HG03103 (cell line): Measurements from ENCODE around the gene HSPB3.
"Not testable (repeated sequence)": the region's sequence is repeated elsewhere in the genome, so short reads cannot be mapped to it uniquely, and the experiment has no call there.

Source experiments
- ATAC-seq: cut with Tn5 transposase; IDR thresholded peaks from one replicate; pipeline ENCODE4 v1.9.1; 2021; ENCODE audit warnings: low read depth; ENCODE audit not compliant: unreplicated experiment

Gene HSPB3

DNA sequence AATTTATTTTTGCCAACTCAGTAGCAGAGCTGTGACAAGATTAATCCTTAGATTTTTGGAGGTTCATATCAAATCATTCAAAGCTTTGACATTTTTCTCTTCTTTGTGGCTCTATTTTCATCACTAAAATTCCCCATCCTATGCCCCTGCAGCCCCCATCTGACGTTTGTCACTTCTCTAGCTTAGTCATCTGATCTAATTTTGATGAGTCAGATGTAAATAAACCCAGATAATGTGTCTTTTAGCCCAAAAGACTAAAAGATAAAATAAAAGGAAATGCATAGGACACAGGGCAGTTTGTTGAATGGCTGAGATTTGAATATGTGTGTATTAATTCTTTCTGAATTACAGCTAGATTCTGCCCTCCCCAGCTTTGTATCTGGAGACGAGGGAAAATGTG is 897 bp upstream of the HSPB3 start:
- no peak for ATAC-seq

- no peak for ATAC-seq
Measured at GRCh38 chr5:54457094-54457862, 1.8 kb downstream of the HSPB3 start.

DNA sequence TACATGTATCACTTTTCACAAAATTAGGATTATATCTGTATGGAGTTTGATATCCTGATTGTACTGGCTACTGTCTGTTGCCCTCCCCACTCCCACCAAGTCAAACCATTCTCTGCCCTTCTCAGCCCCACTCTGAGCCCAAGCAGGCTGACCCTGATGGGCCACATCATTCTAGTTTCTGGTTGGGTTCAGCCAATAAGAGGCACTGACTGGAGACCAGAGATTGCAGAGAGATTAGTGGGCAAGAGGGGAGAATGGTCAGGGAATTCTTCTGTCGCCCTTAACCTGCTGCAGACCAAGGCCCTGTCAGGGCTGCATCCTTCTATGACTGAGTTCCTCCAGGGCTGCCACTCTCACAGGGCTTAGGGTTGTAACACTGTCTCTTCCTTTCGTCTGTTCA is 2.7 kb downstream of the HSPB3 start:
- no peak for ATAC-seq

- no peak for ATAC-seq
Measured at GRCh38 chr5:54460181-54460919, 4.9 kb downstream of the HSPB3 start.

GRCh38 chr5:54462281-54462680 is 6.8 kb downstream of the HSPB3 start:
- no peak for ATAC-seq

DNA sequence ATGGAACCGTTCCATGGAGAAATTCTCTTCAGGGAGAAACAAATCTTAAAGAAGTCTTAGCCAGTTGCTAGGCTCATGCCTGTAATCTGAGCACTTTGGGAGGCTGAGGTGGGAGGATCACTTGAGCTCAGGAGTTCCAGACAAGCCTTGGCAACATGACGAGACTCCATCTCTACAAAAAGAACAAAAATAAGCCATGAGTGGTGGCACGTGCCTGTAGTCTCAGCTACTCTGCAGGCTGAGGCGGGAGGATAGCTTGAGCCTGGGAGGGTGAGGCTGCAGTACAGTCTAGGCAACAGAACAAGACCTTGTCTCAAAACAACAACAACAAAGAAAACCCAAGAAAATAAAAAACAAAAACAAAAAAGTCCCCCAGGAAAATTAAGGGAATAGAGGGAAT is 8.2 kb downstream of the HSPB3 start:
- ATAC-seq: no peak

DNA sequence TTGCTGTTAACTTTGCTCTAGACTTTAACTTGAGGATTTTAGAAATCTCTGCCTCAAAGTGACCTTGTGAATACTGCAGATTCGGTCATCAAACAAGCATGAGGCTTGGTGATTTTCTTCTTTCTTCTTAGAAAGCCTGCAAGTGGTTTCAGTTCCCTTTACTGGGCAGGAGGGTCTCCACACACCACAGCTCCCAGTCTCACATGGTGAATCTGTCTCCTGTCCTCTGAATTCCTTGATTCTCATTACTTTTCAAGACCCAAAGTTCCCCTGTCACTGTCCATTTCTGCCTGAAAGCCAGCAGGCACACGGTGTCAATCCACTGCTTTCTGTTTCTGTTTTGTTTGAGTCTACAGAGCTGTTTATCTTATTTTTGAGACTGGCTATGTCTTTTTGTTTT is 14.1 kb downstream of the HSPB3 start:
- peak; percentile 79 for ATAC-seq

DNA sequence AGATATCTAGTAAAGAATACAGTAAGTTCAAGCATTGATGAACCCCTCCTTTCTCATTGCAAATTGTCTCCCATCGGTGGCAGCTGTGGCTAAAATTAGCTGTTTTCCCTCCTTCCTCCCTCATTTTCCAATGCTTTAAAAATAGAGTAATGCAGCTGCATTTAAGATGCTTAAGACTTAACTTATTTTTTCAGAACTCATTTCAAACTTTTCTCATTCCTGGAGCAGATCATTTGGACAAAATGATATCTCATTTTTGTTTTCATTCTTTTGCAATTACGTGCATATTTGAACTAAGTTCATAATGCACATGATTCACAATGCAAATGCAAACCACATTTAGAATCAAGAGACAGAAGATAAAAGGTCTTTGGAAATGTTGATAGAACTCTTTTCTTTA is 14.6 kb downstream of the HSPB3 start:
- ATAC-seq: no peak

GRCh38 chr5:54470677-54471076 is 15.2 kb downstream of the HSPB3 start:
- no peak for ATAC-seq

- no peak for ATAC-seq
Measured at GRCh38 chr5:54471398-54471797, 15.9 kb downstream of the HSPB3 start.

- ATAC-seq: no peak
Measured at GRCh38 chr5:54476682-54477081, 21.2 kb downstream of the HSPB3 start.

- ATAC-seq: no peak
Measured at GRCh38 chr5:54477941-54478478, 22.5 kb downstream of the HSPB3 start.

GRCh38 chr5:54480296-54480695 is 24.8 kb downstream of the HSPB3 start:
- no peak for ATAC-seq

GRCh38 chr5:54484219-54484894 is 28.9 kb downstream of the HSPB3 start:
- ATAC-seq: no peak

DNA sequence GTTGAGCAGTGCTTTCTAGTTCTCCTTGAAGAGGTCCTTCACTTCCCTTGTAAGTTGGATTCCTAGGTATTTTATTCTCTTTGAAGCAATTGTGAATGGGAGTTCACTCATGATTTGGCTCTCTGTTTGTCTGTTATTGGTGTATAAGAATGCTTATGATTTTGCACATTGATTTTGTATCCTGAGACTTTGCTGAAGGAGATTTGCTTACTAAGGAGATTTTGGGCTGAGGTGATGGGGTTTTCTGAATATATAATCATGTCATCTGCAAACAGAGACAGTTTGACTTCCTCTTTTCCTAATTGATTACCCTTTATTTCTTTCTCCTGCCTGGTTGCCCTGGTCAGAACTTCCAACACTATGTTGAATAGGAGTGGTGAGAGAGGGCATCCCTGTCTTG is 30.2 kb downstream of the HSPB3 start:
- ATAC-seq: not testable (repeated sequence)

- ATAC-seq: not testable (repeated sequence)
Measured at GRCh38 chr5:54489648-54489979, 34.1 kb downstream of the HSPB3 start.

DNA sequence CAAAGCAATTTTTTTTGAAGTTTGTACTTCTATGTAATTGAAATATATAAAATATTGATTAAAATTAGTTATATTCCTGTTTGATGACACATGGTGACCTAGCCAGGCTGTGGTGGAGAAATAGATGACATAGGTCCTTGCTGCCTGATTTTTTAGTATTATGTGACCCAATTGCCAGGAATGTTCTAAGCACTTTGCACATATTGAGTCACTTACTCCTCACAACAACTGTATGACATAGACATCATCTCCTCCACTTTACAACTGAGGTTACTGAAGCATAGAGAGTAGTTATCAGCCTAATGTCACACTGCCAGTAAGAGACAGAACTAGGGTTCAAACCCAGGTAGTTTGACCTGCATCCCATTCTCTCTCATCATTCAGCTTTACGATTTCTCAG is 35.8 kb downstream of the HSPB3 start:
- no peak for ATAC-seq

DNA sequence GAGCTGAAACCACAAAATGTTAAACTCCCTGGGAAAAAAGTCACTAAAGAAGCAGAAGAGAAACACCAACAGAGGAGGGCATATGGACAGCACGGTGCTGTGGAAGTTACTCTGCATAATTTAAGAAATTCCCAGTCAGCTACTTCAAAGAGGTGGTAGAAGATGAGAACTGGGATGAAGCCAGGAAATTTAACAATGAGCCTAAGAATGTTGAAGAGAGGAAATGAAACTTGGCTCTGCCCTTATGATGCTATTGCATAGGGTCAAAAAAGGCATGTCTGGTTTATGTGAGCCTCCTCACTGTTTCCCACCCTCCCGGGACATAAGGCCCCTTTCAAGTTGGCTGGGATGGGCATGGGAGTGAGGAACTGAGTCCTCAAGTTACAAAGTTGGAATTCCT is 36.7 kb downstream of the HSPB3 start:
- ATAC-seq: no peak

DNA sequence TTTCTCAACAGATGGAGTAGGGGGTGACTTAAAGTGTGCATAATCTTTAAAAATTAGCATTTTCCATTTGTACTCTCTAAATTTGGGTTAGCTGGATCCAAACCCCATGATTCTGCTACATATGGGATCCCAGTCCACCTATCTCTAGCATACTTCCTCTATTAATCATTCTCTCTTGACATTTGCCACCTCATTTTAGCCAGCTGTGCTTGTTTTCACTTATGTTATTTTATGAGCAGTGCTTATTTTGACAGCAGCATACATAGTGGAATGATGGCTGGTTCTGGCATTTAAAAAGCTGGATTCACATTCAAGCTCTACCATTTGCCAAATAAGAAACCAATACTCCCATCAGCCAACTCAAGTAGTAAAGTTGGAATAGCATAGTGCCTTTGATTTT is 39.5 kb downstream of the HSPB3 start:
- no peak for ATAC-seq
